Activated T-cell treated with anti-CD3 and anti-CD28 coated beads for 1 hour (primary cell): ENCODE results near the gene DNAAF1.
"Not testable (repeated sequence)": the region's sequence is repeated elsewhere in the genome, so short reads cannot be mapped to it uniquely, and the experiment has no call there.

Experiments used
- DNase-seq: peaks from one replicate; pipeline ENCODE4 v3.0.0-alpha.2; 2020; ENCODE audit warnings: low read depth

Gene DNAAF1

GRCh38 chr16:84144859-84145639 is at the start of gene DNAAF1, which contains the start of gene HSDL1:
Gene DNAAF1, plus strand, starts transcription at chr16:84145308. Its CDS starts 133 bp downstream, at chr16:84145441.
Gene HSDL1, minus strand, starts transcription at chr16:84145177. Its CDS starts 13,856 bp downstream, at chr16:84131321.
- DNase-seq, result peak; percentile 98

GRCh38 chr16:84095466-84095865 is 49.6 kb upstream of the DNAAF1 start:
- DNase-seq, result no peak

GRCh38 chr16:84096447-84097005 is 48.6 kb upstream of the DNAAF1 start:
- DNase-seq, result no peak

GRCh38 chr16:84098939-84099338 is 46.2 kb upstream of the DNAAF1 start:
- DNase-seq, result no peak

- DNase-seq, result no peak
These were observed 41.4 kb upstream of the DNAAF1 start for GRCh38 chr16:84103678-84104077.

GRCh38 chr16:84104231-84104630 is 40.9 kb upstream of the DNAAF1 start:
- no peak for DNase-seq

GRCh38 chr16:84105301-84105815 is 39.8 kb upstream of the DNAAF1 start:
- DNase-seq, result no peak

- DNase-seq, result no peak
These were observed 39.0 kb upstream of the DNAAF1 start for GRCh38 chr16:84105948-84106740.

GRCh38 chr16:84107921-84108320 is 37.2 kb upstream of the DNAAF1 start:
- DNase-seq, result no peak

- no peak for DNase-seq
These were observed 35.3 kb upstream of the DNAAF1 start for GRCh38 chr16:84109598-84110335.

- no peak for DNase-seq
These were observed 34.6 kb upstream of the DNAAF1 start for GRCh38 chr16:84110527-84110926.

- no peak for DNase-seq
These were observed 33.6 kb upstream of the DNAAF1 start for GRCh38 chr16:84111525-84111924.

GRCh38 chr16:84111949-84112348 is 33.2 kb upstream of the DNAAF1 start:
- DNase-seq, result not testable (repeated sequence)

GRCh38 chr16:84115919-84116719 is 29.0 kb upstream of the DNAAF1 start:
- peak; percentile 38 for DNase-seq

- DNase-seq, result peak; percentile 97
These were observed 28.2 kb upstream of the DNAAF1 start, which contains the start of gene MBTPS1 for GRCh38 chr16:84116720-84117493. Gene MBTPS1, minus strand, starts transcription at chr16:84116942. Its CDS starts 15,159 bp downstream, at chr16:84101783.

- peak; percentile 14 for DNase-seq
These were observed 27.6 kb upstream of the DNAAF1 start for GRCh38 chr16:84117494-84117843.

- DNase-seq, result not testable (repeated sequence)
These were observed 26.8 kb upstream of the DNAAF1 start for GRCh38 chr16:84118315-84118714.

GRCh38 chr16:84119368-84119767 is 25.7 kb upstream of the DNAAF1 start:
- DNase-seq, result no peak

- no peak for DNase-seq
These were observed 25.1 kb upstream of the DNAAF1 start for GRCh38 chr16:84120023-84120422.

- DNase-seq, result no peak
These were observed 24.1 kb upstream of the DNAAF1 start for GRCh38 chr16:84121007-84121406.
